DMS114 treated with DMSO at 0.1 percent for 48 hours (cell line): ENCODE results near the gene FKBP9.
"Not testable (repeated sequence)": the region's sequence is repeated elsewhere in the genome, so short reads cannot be mapped to it uniquely, and the experiment has no call there.

Experiments used
- DNase-seq: peaks from one replicate; lab custom pipeline; 2025; ENCODE audit not compliant: unreplicated experiment; lab: John Stamatoyannopoulos, UW

FKBP9 gene

DNA sequence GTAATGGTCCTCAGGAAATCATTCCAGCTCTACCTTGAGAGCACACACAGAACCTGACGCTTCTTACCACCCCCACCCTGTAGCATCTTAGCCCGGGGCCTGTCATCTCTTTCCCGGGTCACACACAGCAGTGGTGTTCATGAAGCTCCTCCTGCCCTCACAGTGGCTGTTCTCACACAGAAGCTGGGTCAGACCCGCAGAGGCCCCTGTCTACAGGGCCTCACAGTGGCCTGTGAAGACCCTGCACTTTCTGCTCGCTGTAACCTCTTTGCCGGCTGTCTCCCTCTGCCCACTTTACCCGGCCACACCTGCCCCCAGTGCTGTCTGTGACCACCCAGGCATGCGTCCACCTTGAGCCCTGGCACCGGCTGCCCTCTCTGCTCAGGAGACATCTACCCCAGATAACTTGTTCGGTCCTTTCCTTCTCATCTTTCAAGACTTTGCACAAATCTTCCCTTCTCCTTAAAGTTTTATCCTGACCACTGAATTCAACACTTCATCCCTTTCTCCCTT lies 46.9 kb downstream of the FKBP9 start:
- DNase-seq, result not testable (repeated sequence)

DNA sequence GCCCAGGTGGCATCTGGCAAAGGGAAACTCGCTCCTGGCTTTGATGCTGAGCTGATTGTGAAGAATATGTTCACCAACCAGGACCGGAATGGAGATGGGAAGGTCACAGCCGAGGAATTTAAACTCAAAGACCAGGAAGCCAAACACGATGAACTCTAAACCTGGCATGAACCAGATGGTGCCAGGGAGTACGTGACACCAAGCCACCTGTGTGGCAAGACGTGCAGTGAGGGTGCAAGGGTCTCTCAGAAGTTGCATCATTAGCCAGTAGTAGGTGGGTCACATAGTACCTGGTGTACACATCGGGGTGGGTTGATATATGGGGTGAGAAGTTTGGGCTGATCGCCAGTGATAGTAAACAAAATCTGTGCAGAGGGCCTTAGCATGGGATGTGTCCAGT lies 48.0 kb downstream of the FKBP9 start:
- not testable (repeated sequence) for DNase-seq

GRCh38 chr7:33005690-33006089 lies 48.5 kb downstream of the FKBP9 start:
- DNase-seq, result not testable (repeated sequence)

DNA sequence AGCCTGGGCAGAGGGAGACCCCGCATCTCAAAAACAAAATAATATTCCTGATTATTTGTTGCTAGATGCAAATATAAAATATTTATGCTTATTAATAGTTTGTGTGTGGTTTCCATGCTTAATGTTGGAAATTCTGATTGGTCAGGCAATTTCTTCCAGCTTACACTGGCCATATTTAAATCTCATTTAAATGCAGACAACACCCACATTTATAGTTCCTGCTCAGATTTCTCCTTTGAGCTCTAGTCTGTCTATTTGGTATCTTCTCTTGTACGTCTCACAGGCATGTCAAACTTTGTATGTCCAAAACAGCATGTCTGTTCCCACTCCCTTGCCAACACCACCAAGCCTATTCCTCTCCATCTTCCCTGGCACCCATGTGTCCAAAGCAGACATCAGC lies 52.5 kb downstream of the FKBP9 start:
- no peak for DNase-seq

DNA sequence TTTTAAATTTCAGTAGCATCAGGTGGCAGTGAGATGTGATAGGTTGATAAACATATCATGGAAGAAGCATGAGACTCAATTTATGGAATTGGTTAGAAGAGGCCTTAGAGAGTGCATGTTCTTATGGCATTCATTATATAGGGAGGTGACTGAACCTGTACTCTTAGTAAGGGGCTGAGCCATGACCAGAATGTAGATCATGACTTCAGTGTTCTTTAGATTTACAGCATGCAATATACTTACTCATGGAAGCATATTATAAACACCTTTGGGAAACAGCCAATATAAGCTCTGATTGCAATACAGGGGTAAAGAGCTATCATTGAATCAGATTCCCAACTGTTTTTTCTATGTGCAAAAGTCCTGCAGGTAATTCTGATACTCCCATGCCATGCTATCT lies 55.1 kb downstream of the FKBP9 start:
- no peak for DNase-seq

- no peak for DNase-seq
Observed at GRCh38 chr7:33024189-33024757, 67.0 kb downstream of the FKBP9 start.

GRCh38 chr7:33035776-33036175 lies 78.5 kb downstream of the FKBP9 start:
- DNase-seq, result no peak

- no peak for DNase-seq
Observed at GRCh38 chr7:33038639-33039038, 81.4 kb downstream of the FKBP9 start.

DNA sequence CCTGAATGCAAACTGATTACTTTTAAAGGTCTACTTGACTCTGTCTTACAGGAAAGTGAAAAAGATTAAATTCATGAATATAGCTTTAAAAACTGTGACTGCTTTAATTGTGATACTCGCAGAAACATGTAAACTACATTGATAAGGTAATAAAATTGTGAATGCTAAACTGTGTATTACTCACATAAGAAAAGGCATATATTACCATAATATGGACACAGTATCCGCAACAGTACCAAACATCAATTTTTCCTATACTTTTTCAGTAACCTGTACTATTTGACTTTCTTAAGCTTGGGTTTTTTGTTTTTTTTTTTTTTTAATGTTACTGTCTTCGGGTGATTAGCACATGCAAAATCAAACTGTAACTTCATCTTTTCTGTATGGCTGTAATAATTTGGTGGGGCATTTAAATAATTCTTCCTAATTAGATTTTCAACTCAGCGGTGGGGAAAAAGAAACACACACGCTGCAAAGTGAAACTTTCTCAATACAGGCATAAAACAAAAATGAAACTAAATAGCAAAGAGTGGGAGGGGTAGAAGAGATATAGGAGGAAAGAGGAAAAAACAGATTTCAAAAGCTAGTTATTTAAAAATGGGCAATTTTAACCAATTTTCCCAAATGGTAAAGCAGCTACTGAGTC lies 82.1 kb downstream of the FKBP9 start:
- DNase-seq, result no peak

- DNase-seq, result no peak
Observed at GRCh38 chr7:33039903-33040292, 82.7 kb downstream of the FKBP9 start.

DNA sequence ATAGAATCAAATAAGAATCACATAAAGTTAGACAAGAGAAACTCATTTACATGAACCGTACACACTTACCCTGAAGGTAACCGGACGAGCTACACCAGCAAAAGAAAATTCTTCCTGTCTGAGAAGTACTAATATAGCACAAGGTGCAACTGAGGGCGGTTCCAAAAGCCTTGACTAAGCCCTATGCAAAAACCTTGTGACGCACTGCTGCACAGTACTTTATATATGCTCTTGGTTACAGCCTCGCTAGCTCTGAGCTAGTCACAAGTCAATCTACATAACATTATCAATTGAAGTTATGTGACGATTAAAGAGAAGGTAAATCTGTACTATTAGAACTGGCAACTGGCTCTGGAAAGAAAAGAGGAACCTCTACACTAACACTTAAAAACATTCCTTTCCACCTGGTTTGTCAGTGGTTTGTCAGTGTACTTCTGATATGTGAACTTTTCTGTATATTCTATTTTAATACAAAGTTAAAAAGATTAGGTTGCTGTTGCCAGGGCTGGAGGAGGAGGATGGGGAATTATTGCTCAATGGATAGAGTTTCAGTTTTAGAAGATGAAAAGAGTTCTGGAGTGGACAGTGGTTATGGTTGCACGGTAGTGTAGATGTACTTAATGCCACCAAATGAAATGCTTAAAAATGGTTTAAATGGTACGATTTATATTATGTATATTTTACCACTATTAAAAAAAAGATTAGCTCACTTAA lies 83.7 kb downstream of the FKBP9 start:
- DNase-seq, result no peak

DNA sequence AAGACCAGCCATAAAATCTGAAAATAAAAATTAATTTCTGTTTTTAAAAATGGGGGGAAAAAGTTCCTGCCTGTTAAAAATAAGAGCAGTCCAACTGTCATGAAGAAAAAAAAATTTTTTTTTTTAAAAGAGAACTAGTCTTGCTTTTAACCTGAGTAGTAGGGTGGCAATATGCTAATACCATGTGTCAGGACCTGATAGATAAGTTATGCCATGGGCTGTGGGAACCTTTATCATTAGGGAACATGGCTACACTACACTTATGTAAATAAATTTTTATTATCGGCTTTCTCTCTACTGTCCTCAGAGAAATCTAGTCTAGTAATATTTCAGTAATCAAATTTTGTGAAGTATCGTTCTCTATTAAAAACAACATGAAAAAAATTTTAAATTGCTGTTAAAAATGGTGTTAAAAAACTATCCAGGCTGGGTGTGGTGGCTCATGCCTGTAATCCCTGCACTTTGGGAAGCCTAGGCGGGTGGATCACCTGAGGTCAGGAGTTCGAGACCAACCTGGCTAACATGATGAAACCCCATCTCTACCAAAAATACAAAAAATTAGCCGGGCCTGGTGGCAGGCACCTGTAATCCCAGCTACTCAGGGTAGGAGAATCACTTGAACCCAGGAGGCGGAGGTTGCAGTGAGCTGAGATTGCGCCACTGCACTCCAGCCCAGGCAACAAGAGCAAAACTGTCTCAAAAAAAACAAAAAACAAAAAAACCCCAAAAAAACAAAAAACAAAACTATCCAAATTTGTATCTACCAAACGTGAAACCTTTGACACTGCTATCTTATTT lies 84.6 kb downstream of the FKBP9 start:
- no peak for DNase-seq

DNA sequence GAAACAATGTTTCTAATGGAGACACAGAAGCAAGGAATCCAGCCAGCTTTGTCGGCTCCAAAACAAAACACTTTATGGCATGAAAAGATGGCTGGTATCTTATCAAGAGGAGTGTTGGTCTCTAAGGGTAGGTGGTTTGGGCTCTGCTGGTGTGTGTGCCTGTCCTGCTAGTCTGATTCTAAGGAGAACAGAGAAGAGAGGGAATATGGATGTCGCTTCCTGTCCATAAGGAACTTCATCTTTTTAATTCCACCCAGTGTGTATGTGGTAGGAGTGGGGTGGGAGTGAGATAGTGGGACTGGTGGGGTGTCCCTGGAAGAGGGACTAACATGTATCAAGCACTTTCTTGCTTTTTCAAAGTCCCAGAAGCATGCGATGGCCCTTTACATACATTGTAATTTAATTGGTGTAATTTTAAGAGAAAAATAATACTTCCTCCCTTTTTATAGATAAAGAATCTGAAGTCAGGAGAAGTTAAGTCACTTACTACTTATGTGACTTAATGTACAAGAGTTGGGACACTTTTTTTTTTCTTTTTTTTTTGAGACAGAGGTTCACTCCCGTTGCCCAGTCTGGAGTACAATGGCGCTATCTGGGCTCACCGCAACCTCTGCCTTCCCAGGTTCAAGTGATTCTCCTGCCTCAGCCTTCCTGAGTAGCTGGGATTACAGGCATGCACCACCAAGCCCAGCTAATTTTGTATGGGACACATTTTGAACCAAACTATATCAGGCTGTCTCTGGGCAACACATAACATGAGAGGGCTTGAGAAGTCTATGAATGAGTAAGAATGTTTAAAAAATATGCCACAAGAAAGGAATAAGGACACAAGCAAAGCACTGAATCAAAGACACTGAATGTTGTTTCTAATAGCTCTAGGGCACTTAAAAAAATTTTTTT lies 86.5 kb downstream of the FKBP9 start:
- no peak for DNase-seq

GRCh38 chr7:33044401-33044718 lies 87.1 kb downstream of the FKBP9 start:
- no peak for DNase-seq

GRCh38 chr7:33044986-33045385 lies 87.7 kb downstream of the FKBP9 start:
- DNase-seq, result no peak

- no peak for DNase-seq
Observed at GRCh38 chr7:33048257-33048656, 91.0 kb downstream of the FKBP9 start.

- no peak for DNase-seq
Observed at GRCh38 chr7:33048704-33049103, 91.5 kb downstream of the FKBP9 start.

DNA sequence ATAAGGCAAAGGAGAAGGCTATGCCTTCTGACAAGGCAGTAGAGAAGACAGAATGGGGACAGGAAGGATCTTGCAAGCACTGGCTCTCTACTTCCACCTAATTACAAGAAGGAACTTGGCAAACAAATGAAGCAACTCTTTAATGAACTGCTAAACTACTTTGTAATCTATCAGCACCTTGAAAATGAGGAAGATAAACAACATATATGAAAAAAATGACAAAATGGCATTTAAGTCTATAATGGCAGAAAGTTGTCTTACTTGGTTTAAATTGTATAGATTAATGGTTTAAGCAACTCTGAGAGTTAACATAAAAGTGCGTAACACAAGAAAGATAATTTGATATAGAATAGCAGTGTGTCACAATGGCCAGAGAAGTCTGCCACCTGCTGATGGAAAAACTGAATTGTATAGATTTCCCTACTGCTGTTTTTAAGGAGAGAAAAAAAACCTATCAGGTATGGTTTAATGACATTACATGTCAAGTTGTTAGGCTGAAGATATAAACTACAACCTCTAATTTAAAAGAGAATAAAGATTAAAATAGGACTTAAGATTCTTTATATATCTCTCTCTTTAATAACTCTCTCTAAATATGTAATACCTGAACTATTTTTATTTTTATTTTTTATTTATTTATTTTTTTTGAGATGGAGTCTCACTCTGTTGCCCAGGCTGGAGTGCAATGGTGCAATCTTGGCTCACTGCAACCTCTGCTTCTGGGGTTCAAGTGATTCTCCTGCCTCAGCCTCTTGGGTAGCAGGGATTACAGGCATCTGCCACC lies 93.5 kb downstream of the FKBP9 start:
- peak; percentile 58 for DNase-seq

DNA sequence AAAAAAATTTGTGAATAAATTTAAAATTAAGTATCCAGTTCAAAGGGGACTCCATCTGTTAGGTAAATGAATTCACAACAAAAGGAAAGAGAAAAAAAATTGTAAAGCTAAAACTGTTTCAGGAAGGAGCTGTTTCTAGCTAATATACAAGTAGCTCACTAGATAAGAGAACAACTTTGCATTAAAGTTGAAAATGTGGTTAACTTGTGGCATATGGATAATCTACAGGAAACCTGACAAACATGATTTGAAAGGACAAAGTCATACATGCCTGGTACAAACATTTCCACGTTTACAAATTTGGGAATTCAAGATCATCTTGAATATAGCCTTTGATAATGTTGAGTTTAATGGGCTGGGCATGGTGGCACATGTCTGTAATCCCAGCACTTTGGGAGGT lies 96.5 kb downstream of the FKBP9 start:
- no peak for DNase-seq
